Kidney epithelial cell (primary cell): Measurements from ENCODE around the gene HS1BP3. TPM values are rescaled to one million over a fixed set of nuclear protein-coding genes. Genes with fewer than 3 reads are reported as not detected.

Experiments
- DNase-seq: peaks from one replicate; pipeline ENCODE4 v3.0.0-alpha.2; 2010; ENCODE audit warnings: low read depth
- H3K27me3 ChIP-seq: 2 replicates; pipeline ENCODE4 v1.6.0; 2011; ENCODE audit warnings: low read length; ENCODE audit not compliant: control insufficient read depth, insufficient read depth
- H3K36me3 ChIP-seq: 2 replicates; pipeline ENCODE4 v1.5.1; 2011; ENCODE audit warnings: low read length; ENCODE audit not compliant: control insufficient read depth, insufficient read depth
- H3K4me3 ChIP-seq: 2 replicates; pipeline ENCODE4 v1.5.1; 2011; ENCODE audit warnings: low read depth, mild to moderate bottlenecking, control low read depth, low read length
- total RNA-seq: library from RNA; depleted of rRNA; stranded (reverse); fragments of >200 nt; gene quantifications from 2 replicates; pipeline ENCODE4 v1.2.3, GENCODE V29; 2015
- TF ChIP-seq, protein P1 (sequence below): IDR thresholded peaks from 2 replicates; pipeline ENCODE4 v1.5.1; 2011; ENCODE audit warnings: mild to moderate bottlenecking, moderate library complexity, low read length, control low read depth, inconsistent platforms; ENCODE audit not compliant: insufficient read depth, poor library complexity, severe bottlenecking

The HS1BP3 gene
- total RNA-seq, 1 donor from 2014 or later, result 42.4 TPM

DNA sequence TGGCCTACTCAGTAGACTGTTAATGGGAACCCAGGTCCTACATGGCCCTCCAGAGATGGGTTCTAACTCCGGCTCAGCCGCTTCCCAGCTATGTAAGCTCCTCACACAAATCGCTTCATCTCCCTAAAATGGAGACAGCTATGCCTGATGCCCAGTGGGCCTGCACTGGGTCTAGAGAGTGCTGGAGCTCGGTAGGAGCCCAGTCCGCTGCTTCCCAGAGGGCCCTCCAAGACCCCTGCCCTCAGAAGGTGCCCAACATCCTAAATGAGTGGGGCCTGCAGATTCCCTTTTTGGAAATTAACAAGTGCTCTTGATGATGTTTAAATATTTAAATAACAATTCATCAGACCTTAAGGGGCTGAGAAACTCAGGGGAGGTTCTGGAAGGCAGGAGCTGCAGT is 47.1 kb downstream of the HS1BP3 start:
- TF ChIP-seq, protein P1, sequence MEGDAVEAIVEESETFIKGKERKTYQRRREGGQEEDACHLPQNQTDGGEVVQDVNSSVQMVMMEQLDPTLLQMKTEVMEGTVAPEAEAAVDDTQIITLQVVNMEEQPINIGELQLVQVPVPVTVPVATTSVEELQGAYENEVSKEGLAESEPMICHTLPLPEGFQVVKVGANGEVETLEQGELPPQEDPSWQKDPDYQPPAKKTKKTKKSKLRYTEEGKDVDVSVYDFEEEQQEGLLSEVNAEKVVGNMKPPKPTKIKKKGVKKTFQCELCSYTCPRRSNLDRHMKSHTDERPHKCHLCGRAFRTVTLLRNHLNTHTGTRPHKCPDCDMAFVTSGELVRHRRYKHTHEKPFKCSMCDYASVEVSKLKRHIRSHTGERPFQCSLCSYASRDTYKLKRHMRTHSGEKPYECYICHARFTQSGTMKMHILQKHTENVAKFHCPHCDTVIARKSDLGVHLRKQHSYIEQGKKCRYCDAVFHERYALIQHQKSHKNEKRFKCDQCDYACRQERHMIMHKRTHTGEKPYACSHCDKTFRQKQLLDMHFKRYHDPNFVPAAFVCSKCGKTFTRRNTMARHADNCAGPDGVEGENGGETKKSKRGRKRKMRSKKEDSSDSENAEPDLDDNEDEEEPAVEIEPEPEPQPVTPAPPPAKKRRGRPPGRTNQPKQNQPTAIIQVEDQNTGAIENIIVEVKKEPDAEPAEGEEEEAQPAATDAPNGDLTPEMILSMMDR, result no peak
- no peaks in the 10 kb centered on the region for H3K36me3 ChIP-seq
- no peak for DNase-seq
- H3K27me3 ChIP-seq, result no peaks in the 10 kb centered on the region
- H3K4me3 ChIP-seq, result no peak overlapping the region

DNA sequence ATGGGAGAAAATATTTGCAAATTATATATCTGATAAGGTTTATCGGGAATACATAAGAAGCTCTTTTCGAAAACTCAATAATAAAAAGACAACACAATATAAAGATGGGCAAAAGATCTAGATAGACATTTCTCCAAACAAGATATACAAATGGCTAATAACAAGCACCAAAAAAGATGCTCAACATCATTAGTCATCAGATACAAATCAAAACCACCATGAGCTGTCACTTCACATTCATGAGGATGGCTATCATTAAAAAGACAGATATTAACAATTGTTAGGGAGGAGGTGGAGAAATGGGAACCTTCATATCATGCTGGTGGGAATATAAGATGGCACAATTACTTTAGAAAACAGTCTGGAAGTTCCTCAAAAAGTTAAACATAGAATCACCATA is 48.1 kb downstream of the HS1BP3 start:
- Histone ChIP-seq H3K4me3 (no peak overlapping the region), H3K36me3 (no peaks in the 10 kb centered on the region), H3K27me3 (no peaks in the 10 kb centered on the region)
- TF ChIP-seq, protein P1, result no peak
- DNase-seq, result no peak

DNA sequence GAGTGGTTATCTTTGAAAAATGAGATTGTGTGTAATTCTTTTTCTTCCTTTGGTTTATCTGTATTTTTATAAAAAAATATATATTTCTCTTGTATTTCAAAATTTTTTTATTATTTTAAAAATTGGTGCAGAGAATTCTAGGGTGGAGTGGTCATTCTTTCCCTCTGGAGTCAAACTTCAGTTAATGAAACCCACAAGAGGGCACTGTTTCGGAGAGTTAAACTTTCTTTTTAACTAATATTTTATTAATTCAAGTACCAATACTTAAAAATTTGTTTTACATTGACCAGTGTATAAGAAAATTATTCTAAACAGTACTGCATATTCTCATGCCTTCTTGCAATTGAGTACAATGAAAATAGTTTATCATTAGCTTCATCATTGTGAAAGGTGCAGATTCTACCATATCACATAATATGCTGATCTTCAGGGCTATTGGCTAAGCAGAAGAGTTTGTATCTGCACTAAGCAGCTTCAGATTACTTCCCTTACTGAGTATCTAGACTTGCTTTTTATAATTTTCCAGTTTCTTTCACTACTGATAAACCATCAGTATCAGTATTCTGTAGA is 50.1 kb downstream of the HS1BP3 start:
- TF ChIP-seq, protein P1, result peak; percentile 36
- Histone ChIP-seq H3K4me3 (no peak overlapping the region), H3K36me3 (no peaks in the 10 kb centered on the region), H3K27me3 (no peaks in the 10 kb centered on the region)
- no peak for DNase-seq

DNA sequence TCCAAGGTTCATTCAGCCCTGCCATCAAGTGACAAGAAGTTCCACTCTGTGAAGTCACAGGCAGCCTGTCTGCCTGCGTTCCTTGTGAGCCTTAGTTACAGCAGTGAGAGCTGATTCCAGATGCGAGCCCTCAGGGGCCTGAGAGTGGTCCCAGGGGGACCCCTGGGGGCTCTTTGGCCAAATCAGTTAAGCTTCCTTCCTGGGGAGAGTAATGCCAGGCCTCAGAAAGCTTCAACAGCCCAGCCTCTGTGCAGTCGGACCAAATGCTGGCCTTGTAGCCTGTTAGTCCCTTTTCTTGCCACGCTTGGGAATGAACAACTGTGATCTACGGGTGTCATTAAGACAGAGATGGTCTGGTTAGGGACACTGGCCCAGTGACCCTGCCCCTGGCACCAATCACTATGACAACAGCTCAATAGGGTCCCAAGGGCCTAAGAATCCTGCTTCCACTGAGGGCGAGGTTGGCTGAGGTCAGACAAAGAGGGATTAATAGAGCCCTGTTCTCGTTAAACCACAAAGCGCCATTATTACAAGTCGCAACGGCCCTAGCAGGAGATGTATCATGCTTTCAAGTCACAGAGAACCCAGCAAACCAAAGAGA is 50.9 kb downstream of the HS1BP3 start:
- Histone ChIP-seq H3K27me3 (no peaks in the 10 kb centered on the region), H3K4me3 (no peak overlapping the region), H3K36me3 (no peaks in the 10 kb centered on the region)
- no peak for DNase-seq
- TF ChIP-seq, protein P1, result no peak

DNA sequence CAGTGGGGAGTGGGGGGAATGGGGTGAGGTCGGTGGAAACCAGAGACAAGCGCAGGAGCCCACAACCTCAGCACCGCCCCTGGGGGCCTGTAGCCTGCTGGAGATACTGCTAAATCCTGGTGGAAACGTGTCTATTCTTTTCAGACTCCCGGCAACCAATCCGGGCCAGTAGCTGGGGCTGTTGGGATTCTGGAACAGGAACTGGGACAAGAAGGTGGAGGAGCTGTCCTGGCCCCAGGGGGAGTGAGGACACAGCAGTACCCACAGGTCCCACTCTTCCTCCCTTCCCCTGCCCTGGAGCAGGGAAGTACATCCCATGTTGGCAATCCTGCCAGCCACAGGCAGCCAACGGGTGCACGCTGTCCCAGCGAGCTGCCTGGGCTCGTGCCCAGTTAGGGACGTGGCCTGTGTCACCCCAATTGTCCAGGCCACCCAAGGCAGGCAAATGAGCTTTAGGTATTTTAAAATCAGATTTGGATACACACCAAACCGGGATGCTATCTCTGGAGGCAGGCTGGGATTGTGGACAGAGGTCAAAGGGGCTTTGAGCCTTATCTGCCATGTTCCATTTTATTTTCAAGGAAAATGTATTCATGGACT is 51.8 kb downstream of the HS1BP3 start:
- TF ChIP-seq, protein P1, result no peak

DNA sequence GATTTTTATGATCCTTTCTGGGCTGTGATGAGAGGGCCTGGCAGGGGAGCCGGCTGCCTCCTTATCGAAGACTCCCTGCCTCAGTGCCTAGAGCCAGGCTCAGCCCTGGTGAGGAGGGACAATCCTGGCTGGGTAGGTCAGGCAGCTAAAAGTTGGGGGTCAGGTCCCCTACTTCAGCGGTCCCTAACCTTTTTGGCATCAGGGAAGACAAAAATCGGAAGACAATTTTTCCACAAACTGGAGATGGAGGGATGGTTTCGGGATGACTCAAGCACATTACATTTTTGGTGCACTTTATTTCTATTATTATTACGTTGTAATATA is 53.1 kb downstream of the HS1BP3 start:
- H3K36me3 ChIP-seq, result no peaks in the 10 kb centered on the region
- H3K27me3 ChIP-seq, result no peaks in the 10 kb centered on the region
- H3K4me3 ChIP-seq, result no peak overlapping the region
- DNase-seq, result no peak
- TF ChIP-seq, protein P1, result no peak

More for the DNA sequence above, 51.8 kb downstream of the HS1BP3 start:
- no peaks in the 10 kb centered on the region for H3K36me3 ChIP-seq
- DNase-seq, result no peak
- no peak overlapping the region for H3K4me3 ChIP-seq
- H3K27me3 ChIP-seq, result no peaks in the 10 kb centered on the region
